Activated effector memory CD4-positive, alpha-beta T cell treated with anti-CD3 and anti-CD28 coated beads, Interleukin-2, amount 50 U/mL, for 16 hours (primary cell): ENCODE results near the gene TUBG1.
"Not testable (repeated sequence)": the region's sequence is repeated elsewhere in the genome, so short reads cannot be mapped to it uniquely, and the experiment has no call there.

Experiments used
- DNase-seq: peaks from one replicate; pipeline ENCODE4 v3.0.0-alpha.2; 2020

Gene TUBG1

GRCh38 chr17:42579794-42580551 lies 29.5 kb upstream of the TUBG1 start:
- DNase-seq: no peak

- DNase-seq: no peak
These were observed 27.7 kb upstream of the TUBG1 start for GRCh38 chr17:42581744-42582270.

- no peak for DNase-seq
These were observed 24.6 kb upstream of the TUBG1 start for GRCh38 chr17:42584880-42585279.

GRCh38 chr17:42585353-42585752 lies 24.1 kb upstream of the TUBG1 start:
- DNase-seq: no peak

GRCh38 chr17:42586514-42587230 lies 22.8 kb upstream of the TUBG1 start:
- DNase-seq: no peak

- DNase-seq: no peak
These were observed 18.6 kb upstream of the TUBG1 start for GRCh38 chr17:42590886-42591285.

GRCh38 chr17:42591411-42591810 lies 18.1 kb upstream of the TUBG1 start:
- no peak for DNase-seq

GRCh38 chr17:42596386-42596785 lies 13.1 kb upstream of the TUBG1 start:
- no peak for DNase-seq

GRCh38 chr17:42598905-42599304 lies 10.6 kb upstream of the TUBG1 start:
- DNase-seq: no peak

- DNase-seq: no peak
These were observed 6.2 kb upstream of the TUBG1 start for GRCh38 chr17:42603318-42603717.

- no peak for DNase-seq
These were observed 1.7 kb upstream of the TUBG1 start for GRCh38 chr17:42607769-42608168.

GRCh38 chr17:42608305-42609181 lies 940 bp upstream of the TUBG1 start:
- DNase-seq: no peak

GRCh38 chr17:42609814-42610801 lies 625 bp downstream of the TUBG1 start:
- DNase-seq: not testable (repeated sequence)

- no peak for DNase-seq
These were observed 2.5 kb downstream of the TUBG1 start for GRCh38 chr17:42612013-42612412.

- DNase-seq: no peak
These were observed 4.3 kb downstream of the TUBG1 start for GRCh38 chr17:42613699-42614295.

GRCh38 chr17:42617956-42618431 lies 8.5 kb downstream of the TUBG1 start:
- no peak for DNase-seq

GRCh38 chr17:42618442-42619150 lies 9.1 kb downstream of the TUBG1 start:
- no peak for DNase-seq

GRCh38 chr17:42621987-42622386 lies 12.5 kb downstream of the TUBG1 start:
- not testable (repeated sequence) for DNase-seq

GRCh38 chr17:42623271-42623670 lies 13.8 kb downstream of the TUBG1 start:
- DNase-seq: no peak

GRCh38 chr17:42623732-42624596 lies 14.5 kb downstream of the TUBG1 start:
- no peak for DNase-seq
